Peyer's patch (tissue), 4 donors: ENCODE results near the gene UBE2H.

ENCODE experiments used
- CTCF ChIP-seq, 6 experiments: fragments of 450-650 bp in 4 of 6; fragments of 200-600 bp in 2 of 6; sonication (generic) in 1 of 6; IDR thresholded peaks; one replicate each; pipeline ENCODE4 v1.5.1; 2017 to 2019; ENCODE audit warnings: antibody characterized with exemption in 6 of 6, mild to moderate bottlenecking in 3 of 6, moderate library complexity in 1 of 6
- POLR2A ChIP-seq, 2 donors: fragments of 450-650 bp; IDR thresholded peaks; one replicate each; pipeline ENCODE4 v1.5.1; 2017; ENCODE audit warnings: antibody characterized with exemption in 2 of 2, mild to moderate bottlenecking in 2 of 2, moderate library complexity in 2 of 2

- TF ChIP-seq CTCF (IDR thresholded peaks at IDR 0.05) (no peak), POLR2A (IDR thresholded peaks at IDR 0.05) (no peak)
Observed at GRCh38 chr7:129870668-129871067, 82.1 kb downstream of the UBE2H start.
